Neuronal stem cell (in vitro differentiated cells): ENCODE data around the gene SCG5.

Experiments
- DNase-seq: peaks from one replicate; pipeline ENCODE4 v3.0.0-alpha.2; 2013; ENCODE audit warnings: low spot score
- H2AFZ ChIP-seq: one replicate; pipeline ENCODE4 v1.6.1; 2013; ENCODE audit warnings: mild to moderate bottlenecking, low read length, inconsistent platforms
- H2AK5ac ChIP-seq: 2 replicates; pipeline ENCODE4 v1.6.1; 2013; ENCODE audit warnings: low read depth, mild to moderate bottlenecking, inconsistent platforms, low read length, moderate library complexity, mixed read lengths
- H2BK120ac ChIP-seq: 2 replicates; pipeline ENCODE4 v1.6.1; 2013; ENCODE audit warnings: low read depth, mild to moderate bottlenecking, inconsistent platforms, low read length, moderate library complexity, mixed read lengths
- H2BK12ac ChIP-seq: one replicate; pipeline ENCODE4 v1.6.1; 2013; ENCODE audit warnings: low read length, inconsistent platforms
- H2BK15ac ChIP-seq: 2 replicates; pipeline ENCODE4 v1.6.1; 2013; ENCODE audit warnings: mild to moderate bottlenecking, low read length, inconsistent platforms, mixed read lengths
- H2BK5ac ChIP-seq: one replicate; pipeline ENCODE4 v1.6.1; 2013; ENCODE audit warnings: inconsistent platforms, mild to moderate bottlenecking, low read length, moderate library complexity
- H3K14ac ChIP-seq: one replicate; pipeline ENCODE4 v1.6.1; 2013; ENCODE audit warnings: low read length, inconsistent platforms
- H3K18ac ChIP-seq: 2 replicates; pipeline ENCODE4 v1.6.1; 2013; ENCODE audit warnings: low read length, inconsistent platforms
- H3K23ac ChIP-seq: 2 replicates; pipeline ENCODE4 v1.6.1; 2013; ENCODE audit warnings: low read depth, mild to moderate bottlenecking, mixed read lengths, low read length, inconsistent platforms; ENCODE audit not compliant: poor library complexity
- H3K27ac ChIP-seq: replicated peaks from 3 replicates; pipeline ENCODE4 v1.5.1; 2013; ENCODE audit warnings: low read length, inconsistent platforms
- H3K27me3 ChIP-seq, 3 experiments: 2 replicates each; pipeline ENCODE4 v1.6.1; 2013; ENCODE audit warnings: low read length in 3 of 3, mild to moderate bottlenecking in 2 of 3, inconsistent platforms in 1 of 3, low read depth in 1 of 3, mixed read lengths in 1 of 3, moderate library complexity in 1 of 3; ENCODE audit not compliant: control insufficient read depth in 3 of 3, insufficient read depth in 3 of 3
- H3K36me3 ChIP-seq, 2 donors: replicated peaks in 1 of 2; 2 replicates each; pipeline ENCODE4 v1.6.1; 2013; ENCODE audit warnings: low read length in 2 of 2; ENCODE audit not compliant: control insufficient read depth in 2 of 2, insufficient read depth in 2 of 2
- H3K4ac ChIP-seq: 2 replicates; pipeline ENCODE4 v1.6.1; 2013; ENCODE audit warnings: inconsistent platforms, mild to moderate bottlenecking, low read length, moderate library complexity
- H3K4me1 ChIP-seq, 2 donors: 1 replicate in 1 of 2; 2 replicates in 1 of 2; pipeline ENCODE4 v1.6.1; 2013; ENCODE audit warnings: low read length in 2 of 2, low read depth in 1 of 2; ENCODE audit not compliant: control insufficient read depth in 2 of 2, insufficient read depth in 1 of 2
- H3K4me2 ChIP-seq: one replicate; pipeline ENCODE4 v1.6.1; 2013; ENCODE audit warnings: mild to moderate bottlenecking, low read length, inconsistent platforms; ENCODE audit not compliant: insufficient read depth, poor library complexity, severe bottlenecking
- H3K4me3 ChIP-seq, 2 donors: 2 replicates each; pipeline ENCODE4 v1.5.1; 2013; ENCODE audit warnings: low read length in 2 of 2, mild to moderate bottlenecking in 2 of 2, inconsistent platforms in 1 of 2, moderate library complexity in 1 of 2
- H3K79me1 ChIP-seq: one replicate; pipeline ENCODE4 v1.6.1; 2013; ENCODE audit warnings: low read depth, mild to moderate bottlenecking, inconsistent platforms, low read length, moderate library complexity
- H3K9ac ChIP-seq: one replicate; pipeline ENCODE4 v1.6.1; 2013; ENCODE audit warnings: mild to moderate bottlenecking, low read depth, low read length, inconsistent platforms; ENCODE audit not compliant: poor library complexity
- H3K9me3 ChIP-seq, 2 donors: replicated peaks in 1 of 2; 2 replicates each; pipeline versions ENCODE3 to v1.6.1; 2013; ENCODE audit warnings: low read length in 2 of 2, mild to moderate bottlenecking in 2 of 2, inconsistent platforms in 1 of 2, low read depth in 1 of 2, mixed read lengths in 1 of 2, moderate library complexity in 1 of 2; ENCODE audit not compliant: control insufficient read depth in 2 of 2, insufficient read depth in 1 of 2
- H4K8ac ChIP-seq: one replicate; pipeline ENCODE4 v1.6.1; 2013; ENCODE audit warnings: low read depth, mild to moderate bottlenecking, inconsistent platforms, low read length, moderate library complexity
- H4K91ac ChIP-seq: one replicate; pipeline ENCODE4 v1.6.1; 2013; ENCODE audit warnings: low read length, low read depth, mild to moderate bottlenecking, inconsistent platforms; ENCODE audit not compliant: poor library complexity
- WGBS, 2 donors: extraction: QIAGEN DNeasy Blood & Tissue Kit; methylation state at CpG; one replicate each; pipeline ENCODE4 v1.1.7; 2013; ENCODE audit warnings: missing lambda C conversion rate in 2 of 2, mixed read lengths in 1 of 2; ENCODE audit not compliant: insufficient read length in 2 of 2, insufficient replicate concordance in 1 of 2; ENCODE audit errors: extremely low coverage in 2 of 2; 5-methylcytosine and 5-hydroxymethylcytosine counted together

Gene SCG5

DNA sequence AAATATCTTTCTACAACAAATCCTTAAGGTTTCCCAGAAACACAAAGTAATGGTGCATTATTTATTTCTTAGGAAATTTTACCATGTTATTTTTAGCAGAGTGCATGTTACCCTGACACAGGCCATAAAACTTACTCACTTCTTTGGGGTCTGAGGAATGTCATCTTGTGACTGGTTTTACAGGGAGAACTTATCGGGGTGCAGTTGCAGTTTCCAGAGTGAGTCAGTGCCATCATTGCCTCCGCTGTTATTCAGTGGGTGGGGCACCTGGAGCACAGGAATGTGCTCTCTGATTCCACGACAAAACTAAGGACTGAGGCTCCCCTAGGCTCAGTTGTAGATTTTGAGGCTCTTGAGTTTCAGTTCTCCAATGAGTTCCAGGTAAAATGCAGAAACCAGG is 65.2 kb downstream of the SCG5 start:
- Histone ChIP-seq H3K18ac (no peak overlapping the region), H3K4me2 (no peak overlapping the region), H3K27me3 (peaks cover 0 to 44% (median 0%) of the 10 kb centered on the region in 3 experiments), H2AFZ (no peak overlapping the region), H3K9me3 (no peaks in the 10 kb centered on the region), H2BK15ac (no peak overlapping the region), H4K91ac (no peak overlapping the region), H3K36me3 (no peaks in the 10 kb centered on the region), H2BK12ac (no peak overlapping the region), H3K4ac (no peak overlapping the region), H3K9ac (no peak overlapping the region), H3K79me1 (no peaks in the 10 kb centered on the region), H3K4me1 (no peaks in the 10 kb centered on the region), H2BK120ac (no peak overlapping the region), H3K4me3 (no peak overlapping the region), H3K23ac (no peak overlapping the region), H2AK5ac (no peak overlapping the region), H3K27ac (no peak overlapping the region), H4K8ac (no peak overlapping the region), H2BK5ac (no peak overlapping the region), H3K14ac (no peak overlapping the region)
- WGBS, 2 donors = no CpG with 5 or more reads among the region's 3 CpGs
- DNase-seq = no peak

DNA sequence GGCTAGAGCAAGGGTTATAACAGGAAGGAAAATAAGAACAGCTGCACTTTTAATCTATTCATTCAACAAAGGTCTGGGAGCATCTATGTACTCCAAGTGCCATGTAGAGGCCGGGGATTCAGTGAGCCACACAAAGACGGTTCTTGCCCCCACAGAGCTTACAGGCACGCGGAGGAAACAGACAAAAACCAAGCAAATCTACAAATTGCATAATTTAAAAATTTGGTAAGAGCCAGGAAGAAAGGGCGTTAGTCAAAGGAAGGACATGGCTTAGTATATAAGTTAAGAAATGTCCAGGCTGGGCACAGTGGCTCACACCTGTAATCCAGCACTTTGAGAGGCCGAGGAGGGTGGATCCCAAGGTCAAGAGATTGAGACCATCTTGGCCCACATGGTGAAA is 65.9 kb downstream of the SCG5 start:
- Histone ChIP-seq H2BK15ac (no peak overlapping the region), H3K9ac (no peak overlapping the region), H3K4me3 (no peak overlapping the region), H2BK120ac (no peak overlapping the region), H3K79me1 (no peaks in the 10 kb centered on the region), H2BK12ac (no peak overlapping the region), H3K27ac (no peak overlapping the region), H3K14ac (no peak overlapping the region), H3K27me3 (peaks cover 0 to 41% (median 0%) of the 10 kb centered on the region in 3 experiments), H4K91ac (no peak overlapping the region), H3K9me3 (no peaks in the 10 kb centered on the region), H3K4ac (no peak overlapping the region), H2AFZ (no peak overlapping the region), H3K4me1 (no peaks in the 10 kb centered on the region), H2AK5ac (no peak overlapping the region), H3K4me2 (no peak overlapping the region), H2BK5ac (no peak overlapping the region), H4K8ac (no peak overlapping the region), H3K23ac (no peak overlapping the region), H3K36me3 (no peaks in the 10 kb centered on the region), H3K18ac (no peak overlapping the region)
- no CpG with 5 or more reads among the region's 6 CpGs for WGBS, 2 donors
- DNase-seq = no peak

DNA sequence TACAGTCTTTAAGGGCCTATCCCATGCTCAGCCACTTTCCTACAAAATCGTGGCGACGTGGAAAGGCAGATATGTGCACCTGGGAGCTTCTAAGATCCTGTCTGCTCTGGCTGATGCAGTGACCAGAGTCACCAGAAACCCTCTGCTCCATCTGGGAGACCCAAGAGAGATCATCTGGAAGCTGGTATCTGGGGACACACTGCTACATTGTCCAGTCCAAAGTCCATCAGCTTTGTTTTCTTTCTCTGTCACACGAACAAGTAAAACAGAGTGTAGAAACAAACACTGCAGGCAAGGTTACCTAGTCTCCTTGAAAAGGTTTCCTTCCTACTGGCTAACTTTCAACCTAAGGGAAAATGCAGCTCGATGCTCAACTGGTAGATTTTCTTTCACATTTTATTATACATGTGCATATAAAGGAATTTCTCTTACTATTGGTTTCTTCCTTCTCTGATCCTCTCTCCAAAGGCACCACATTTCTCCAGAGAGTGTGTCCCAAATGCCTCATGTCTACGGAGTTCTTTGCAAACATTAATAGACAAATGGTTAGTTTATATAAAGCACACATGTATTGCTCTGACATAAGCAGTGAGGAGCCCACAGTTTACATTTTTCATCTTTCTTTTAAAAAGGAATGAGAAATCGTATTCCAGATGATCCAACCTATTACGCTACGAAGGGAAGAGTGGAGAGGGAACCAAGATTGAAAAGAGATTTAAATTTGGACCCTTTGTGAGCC is 68.0 kb downstream of the SCG5 start:
- Histone ChIP-seq H3K27ac (no peak overlapping the region), H3K9ac (no peak overlapping the region), H3K36me3 (no peaks in the 10 kb centered on the region), H4K91ac (no peak overlapping the region), H3K79me1 (no peaks in the 10 kb centered on the region), H3K18ac (no peak overlapping the region), H2BK15ac (no peak overlapping the region), H2AFZ (no peak overlapping the region), H3K23ac (no peak overlapping the region), H3K4me3 (no peak overlapping the region), H3K4me1 (no peaks in the 10 kb centered on the region), H2BK120ac (no peak overlapping the region), H2BK12ac (no peak overlapping the region), H3K4ac (no peak overlapping the region), H3K14ac (no peak overlapping the region), H3K4me2 (no peak overlapping the region), H3K27me3 (peaks cover 0 to 52% (median 0%) of the 10 kb centered on the region in 3 experiments), H4K8ac (no peak overlapping the region), H2BK5ac (no peak overlapping the region), H3K9me3 (no peaks in the 10 kb centered on the region), H2AK5ac (no peak overlapping the region)
- no CpG with 5 or more reads among the region's 9 CpGs for WGBS, 2 donors
- no peak for DNase-seq

DNA sequence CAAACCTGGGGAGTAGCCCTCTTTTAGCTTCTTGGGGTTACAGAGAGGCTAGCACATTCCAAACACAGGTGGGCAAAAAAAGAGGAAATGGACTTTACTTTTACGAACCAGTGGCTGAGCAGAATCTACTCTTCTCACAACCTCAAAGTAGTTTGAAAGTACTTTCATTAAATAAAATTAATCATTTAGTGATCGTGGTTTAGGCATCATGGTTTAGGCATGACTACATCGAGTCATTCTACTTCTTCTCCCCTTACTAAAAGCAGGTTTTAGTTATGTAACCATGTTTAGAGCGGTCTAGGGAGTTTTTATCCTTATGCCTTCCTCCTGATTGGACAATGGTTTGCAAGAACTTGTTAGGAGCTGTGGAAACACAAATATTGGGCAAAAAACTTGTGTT is 73.8 kb downstream of the SCG5 start:
- no peak overlapping the region for H3K9ac ChIP-seq
- H2BK120ac ChIP-seq = no peak overlapping the region
- no peak overlapping the region for H3K4me3 ChIP-seq
- H4K91ac ChIP-seq = no peak overlapping the region
- no peaks in the 10 kb centered on the region for H3K36me3 ChIP-seq
- H2AFZ ChIP-seq = no peak overlapping the region
- peaks cover 2% of the 10 kb centered on the region for H3K79me1 ChIP-seq
- no peak overlapping the region for H2AK5ac ChIP-seq
- no CpG with 5 or more reads among the region's 4 CpGs for WGBS, 2 donors
- no peak overlapping the region for H3K23ac ChIP-seq
- no peak overlapping the region for H2BK12ac ChIP-seq
- H3K4ac ChIP-seq = no peak overlapping the region
- H3K14ac ChIP-seq = no peak overlapping the region
- peaks cover 0 to 9% of the 10 kb centered on the region in 2 donors for H3K9me3 ChIP-seq
- H3K4me1 ChIP-seq = peaks cover 1 to 2% of the 10 kb centered on the region in 2 donors
- H3K27me3 ChIP-seq = peaks cover 10 to 75% (median 38%) of the 10 kb centered on the region in 3 experiments
- H2BK15ac ChIP-seq = no peak overlapping the region
- no peak overlapping the region for H3K4me2 ChIP-seq
- no peak overlapping the region for H3K27ac ChIP-seq
- DNase-seq = no peak
- no peak overlapping the region for H3K18ac ChIP-seq
- H2BK5ac ChIP-seq = no peak overlapping the region
- H4K8ac ChIP-seq = no peak overlapping the region
